Measurements from ENCODE around the gene CASK.

- TF ChIP-seq CTCF (IDR thresholded peaks at IDR 0.05) (no peak), POLR2A (IDR thresholded peaks at IDR 0.05) (no peak)
Observed at GRCh38 chrX:41863343-41864203, 59.8 kb downstream of the CASK start.
